ENCODE data around the gene LCN1.

GRCh38 chr9:135544981-135545635 lies 23.9 kb downstream of the LCN1 start:
- TF ChIP-seq CTCF (IDR thresholded peaks at IDR 0.05) (no peak), POLR2A (IDR thresholded peaks at IDR 0.05) (no peak)
